ENCODE measurements around the gene SDK1.
"Not testable (repeated sequence)": the region's sequence is repeated elsewhere in the genome, so short reads cannot be mapped to it uniquely, and the experiment has no call there.

SDK1 gene

DNA sequence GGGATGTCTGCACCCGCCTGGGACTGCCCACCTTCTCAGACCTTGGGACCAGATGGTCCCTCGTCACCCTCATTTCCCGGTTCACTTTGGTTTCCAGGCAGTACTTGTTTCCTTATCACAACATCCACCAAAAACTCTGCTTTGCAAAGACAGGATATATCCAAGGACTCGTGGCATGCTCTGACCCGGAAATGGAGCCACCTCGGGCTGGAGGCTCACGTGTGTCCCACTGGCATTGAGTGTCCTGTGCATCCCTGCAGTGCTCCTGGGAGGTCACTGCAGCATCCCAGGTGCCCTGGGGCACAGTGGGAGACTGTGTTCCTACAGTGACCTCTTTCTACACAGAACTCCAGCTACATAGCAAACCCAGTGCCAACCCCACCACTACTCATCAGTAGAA lies 769.2 kb downstream of the SDK1 start:
- DNase-seq (ENCODE audit: low read depth in 2 of 2), result no peak

DNA sequence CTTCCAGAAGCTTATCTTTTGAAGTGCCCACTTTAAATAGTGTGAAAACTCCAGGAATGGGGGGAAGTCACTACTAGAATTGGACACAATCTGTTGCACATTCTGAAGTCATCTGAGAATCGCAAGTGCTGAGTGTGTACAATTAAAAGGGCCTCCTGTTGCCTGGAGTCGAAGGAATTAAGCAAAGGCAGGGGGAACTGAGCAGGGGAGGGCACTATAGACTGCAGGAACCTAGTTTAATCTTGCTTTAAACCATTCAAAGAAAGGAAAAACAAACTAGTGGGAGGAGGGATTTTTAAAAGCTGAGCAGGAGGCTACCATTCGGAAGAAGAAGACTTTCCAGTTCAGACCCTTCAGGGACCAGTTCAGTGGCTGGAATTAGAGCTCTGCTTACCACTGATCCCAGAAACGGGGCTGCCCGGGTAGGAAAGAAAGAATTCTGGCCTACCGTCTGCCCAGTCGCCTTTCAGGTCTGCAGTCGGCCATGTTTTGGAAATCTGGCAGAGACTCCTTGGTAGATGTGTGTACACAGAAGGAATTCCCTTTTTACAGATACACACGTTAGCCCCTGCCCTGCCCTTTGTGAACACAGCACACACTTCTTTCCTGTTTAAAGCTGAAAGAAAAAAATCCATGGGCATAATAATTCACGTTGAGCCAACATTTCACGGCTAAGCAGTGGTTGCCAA lies 770.5 kb downstream of the SDK1 start:
- DNase-seq (ENCODE audit: low read depth in 2 of 2), result no peak

DNA sequence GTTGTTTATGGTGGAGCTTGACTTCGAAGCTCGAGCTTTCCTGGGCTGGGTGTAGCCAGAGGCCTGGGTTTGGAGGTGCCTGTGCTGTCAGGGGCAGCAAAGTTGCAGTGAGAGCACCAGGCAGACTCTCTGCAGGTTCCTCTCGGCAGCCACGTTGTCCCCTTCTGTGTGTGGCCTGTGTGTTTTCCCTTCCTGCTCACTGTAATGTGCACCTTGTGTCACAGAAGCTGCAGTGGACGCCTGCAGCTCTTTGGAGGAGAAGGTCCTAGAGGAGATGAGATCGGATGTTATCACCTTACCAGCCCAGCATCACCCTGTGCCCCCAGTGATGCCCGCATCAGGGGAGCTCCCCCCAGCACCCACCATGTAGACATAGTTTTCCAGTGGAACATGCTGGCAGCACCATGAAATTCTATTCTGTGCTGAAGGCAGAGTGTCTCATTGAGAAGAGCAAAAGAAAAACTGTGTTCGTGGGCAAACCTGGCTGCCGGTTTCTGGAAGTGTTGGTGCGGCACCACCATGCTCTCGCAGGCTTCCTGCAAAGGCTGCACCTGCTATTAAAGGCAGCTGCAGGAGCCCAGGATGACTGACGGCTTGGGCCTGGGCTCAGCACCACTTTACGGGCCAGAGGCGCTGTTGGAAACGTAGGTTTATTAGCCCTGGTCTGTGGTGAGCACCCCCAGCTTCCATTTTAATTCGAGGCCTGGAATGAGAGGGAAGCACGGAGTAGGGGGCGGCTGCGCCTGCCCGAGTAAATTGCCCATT lies 771.3 kb downstream of the SDK1 start:
- no peak for DNase-seq (ENCODE audit: low read depth in 2 of 2)

- no peak for DNase-seq (ENCODE audit: low read depth in 2 of 2)
Measured at GRCh38 chr7:4073052-4073451, 772.0 kb downstream of the SDK1 start.

- DNase-seq (ENCODE audit: low read depth in 2 of 2), result no peak
Measured at GRCh38 chr7:4073750-4074149, 772.7 kb downstream of the SDK1 start.

DNA sequence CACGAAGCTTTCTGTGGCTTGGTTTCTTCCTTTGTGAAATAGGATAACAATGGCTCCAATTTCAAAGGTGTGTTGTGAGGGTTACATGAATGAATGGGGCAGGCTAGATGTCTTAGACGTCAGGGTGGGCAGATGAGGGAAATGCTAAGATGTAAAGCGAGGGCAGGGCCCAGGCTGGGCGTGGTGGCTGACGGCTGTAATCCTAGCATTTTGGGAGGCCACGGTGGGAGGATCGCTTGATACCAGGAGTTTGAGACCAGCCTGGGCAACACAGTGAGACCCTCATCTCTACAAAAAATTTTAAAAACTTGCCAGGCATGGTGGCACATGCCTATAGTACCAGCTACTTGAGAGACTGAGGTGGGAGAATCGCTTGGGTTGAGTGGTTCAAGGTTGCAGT lies 773.4 kb downstream of the SDK1 start:
- no peak for DNase-seq (ENCODE audit: low read depth in 2 of 2)

- DNase-seq (ENCODE audit: low read depth in 2 of 2), result no peak
Measured at GRCh38 chr7:4074994-4075393, 773.9 kb downstream of the SDK1 start.

- DNase-seq (ENCODE audit: low read depth in 2 of 2), result no peak
Measured at GRCh38 chr7:4076701-4077294, 775.7 kb downstream of the SDK1 start.

DNA sequence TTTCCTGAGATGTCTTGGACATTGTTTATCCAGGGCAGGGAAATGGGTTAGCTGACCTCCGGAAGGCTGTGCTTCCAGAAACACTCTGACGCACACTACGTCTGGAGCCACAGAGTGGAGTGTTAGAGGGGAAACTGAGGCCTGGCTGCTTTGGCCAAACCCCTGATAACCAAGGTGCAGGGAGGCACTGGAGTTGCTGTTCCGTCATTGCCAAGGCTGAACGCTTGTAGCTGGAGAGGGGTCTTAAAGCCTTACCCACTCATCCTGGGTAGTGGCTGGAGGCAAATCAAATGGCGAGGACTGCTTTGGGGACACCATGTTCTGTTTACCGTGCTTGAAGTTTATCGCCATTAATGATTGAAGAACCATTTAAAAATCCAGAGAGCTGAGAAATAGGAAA lies 776.9 kb downstream of the SDK1 start:
- DNase-seq (ENCODE audit: low read depth in 2 of 2), result no peak

DNA sequence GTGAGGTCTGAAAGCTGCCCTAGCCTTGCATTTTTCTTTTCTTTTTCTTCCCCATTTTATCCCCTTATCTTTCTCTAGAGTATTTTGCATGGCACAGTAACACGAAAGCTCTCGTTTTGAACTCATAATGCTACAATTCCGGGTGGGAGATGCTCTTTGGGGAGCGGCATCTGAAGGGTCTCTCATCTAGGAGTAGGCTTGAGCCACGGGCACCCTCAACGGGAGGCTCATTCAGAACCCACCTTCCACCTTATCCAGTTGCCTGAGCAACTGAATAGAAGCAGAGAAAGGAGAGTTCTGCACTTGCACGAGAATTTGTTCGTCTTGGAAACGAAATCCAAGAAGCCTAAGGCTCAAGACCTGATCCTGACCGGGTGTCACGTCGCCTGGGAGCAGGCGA lies 777.5 kb downstream of the SDK1 start:
- no peak for DNase-seq (ENCODE audit: low read depth in 2 of 2)

DNA sequence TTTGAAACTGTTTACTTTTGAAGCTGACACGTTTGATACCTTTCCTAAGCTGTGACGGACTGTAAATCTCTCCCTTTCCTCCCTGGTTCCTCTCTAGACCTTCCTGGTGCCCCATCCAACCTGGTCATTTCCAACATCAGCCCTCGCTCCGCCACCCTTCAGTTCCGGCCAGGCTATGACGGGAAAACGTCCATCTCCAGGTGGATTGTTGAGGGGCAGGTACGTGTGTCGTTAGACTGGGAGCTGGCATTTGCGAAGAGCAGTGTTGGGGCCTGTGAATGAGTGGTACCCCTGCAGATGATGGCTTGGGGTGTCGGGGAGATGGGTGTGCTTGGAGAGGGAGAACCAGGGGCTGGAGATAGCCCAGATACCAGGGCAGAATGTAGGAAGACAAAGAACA lies 778.3 kb downstream of the SDK1 start:
- no peak for DNase-seq (ENCODE audit: low read depth in 2 of 2)

- DNase-seq (ENCODE audit: low read depth in 2 of 2), result no peak
Measured at GRCh38 chr7:4079956-4080355, 778.9 kb downstream of the SDK1 start.

DNA sequence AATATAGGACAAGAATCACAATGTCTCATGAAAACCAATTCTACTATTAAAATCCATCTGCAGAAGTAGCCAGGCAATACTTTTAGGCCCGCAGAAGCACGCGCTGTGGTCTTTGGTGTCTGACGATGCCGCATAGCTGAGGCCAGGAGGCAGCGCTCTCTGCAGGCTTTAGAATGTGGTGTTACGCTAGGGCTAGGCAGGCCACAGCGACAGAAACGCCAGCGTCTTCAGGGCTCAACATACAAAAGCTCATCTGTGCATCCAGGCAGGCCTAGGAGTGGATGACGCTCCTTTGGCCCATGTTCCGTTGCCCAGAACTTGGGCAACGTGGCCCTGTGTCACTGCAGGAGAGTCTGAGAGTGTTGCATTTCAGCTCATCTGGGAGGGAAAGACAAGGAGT lies 779.9 kb downstream of the SDK1 start:
- DNase-seq (ENCODE audit: low read depth in 2 of 2), result no peak

DNA sequence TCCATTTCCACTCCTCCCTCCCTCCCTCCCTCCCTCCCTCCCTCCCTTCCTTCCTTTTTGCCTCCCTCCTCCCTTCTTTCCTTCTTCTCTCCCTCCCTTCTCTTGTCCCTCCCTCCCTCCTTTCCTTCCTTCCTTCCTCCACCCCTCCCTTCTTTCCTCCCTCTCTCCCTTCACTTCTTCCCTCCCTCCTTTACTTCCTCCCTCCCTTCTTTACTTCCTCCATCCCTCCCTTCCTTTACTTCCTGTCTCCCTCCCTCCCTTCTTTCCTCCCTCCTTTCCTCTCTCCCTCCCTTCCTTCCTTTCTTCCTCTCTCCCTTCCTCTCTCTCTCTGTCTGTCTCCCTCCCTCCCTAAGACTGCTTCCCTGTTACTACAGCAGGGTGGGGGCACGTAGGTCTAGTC lies 782.5 kb downstream of the SDK1 start:
- DNase-seq (ENCODE audit: low read depth in 2 of 2), result no peak

DNA sequence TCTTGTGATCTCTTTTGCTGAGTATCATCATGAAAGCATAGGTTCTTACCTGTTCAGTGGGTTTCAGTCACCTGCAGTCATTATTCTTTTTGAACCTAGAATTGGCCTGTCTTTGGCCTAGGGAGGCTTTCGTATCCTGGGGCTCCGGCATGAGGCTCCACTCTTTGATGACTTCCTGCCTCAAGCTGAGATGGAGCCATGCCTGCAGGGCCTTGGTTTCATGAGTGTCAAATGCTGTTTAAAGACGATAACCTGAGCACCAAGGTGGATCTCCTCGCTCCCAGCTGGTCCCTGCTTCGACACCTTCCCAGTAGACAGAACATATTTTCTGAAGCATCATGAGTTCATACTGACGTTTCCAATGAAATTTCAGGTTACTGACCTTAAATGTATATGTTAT lies 783.2 kb downstream of the SDK1 start:
- DNase-seq (ENCODE audit: low read depth in 2 of 2), result no peak

- no peak for DNase-seq (ENCODE audit: low read depth in 2 of 2)
Measured at GRCh38 chr7:4085937-4086691, 785.1 kb downstream of the SDK1 start.

DNA sequence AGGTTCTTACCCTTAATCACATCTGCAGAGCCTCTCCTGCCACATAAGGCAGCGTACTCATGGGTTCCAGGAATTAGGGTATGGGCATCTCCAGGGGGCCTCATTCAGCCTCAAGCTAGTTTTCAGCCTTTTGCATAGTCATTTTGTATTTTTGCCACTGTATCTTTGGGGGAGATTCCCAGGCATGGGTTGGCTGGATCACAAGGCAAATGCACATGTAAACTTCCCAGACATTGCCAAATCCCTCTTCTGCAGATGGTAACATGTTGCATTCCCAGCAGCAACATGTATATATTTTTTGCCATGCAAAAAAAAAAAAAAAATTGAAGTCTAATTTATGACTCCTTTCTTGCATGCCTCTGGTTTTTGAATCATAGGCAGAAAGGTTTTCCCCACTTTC lies 785.7 kb downstream of the SDK1 start:
- no peak for DNase-seq (ENCODE audit: low read depth in 2 of 2)

GRCh38 chr7:4091767-4092166 lies 790.7 kb downstream of the SDK1 start:
- DNase-seq (ENCODE audit: low read depth in 2 of 2), result no peak

DNA sequence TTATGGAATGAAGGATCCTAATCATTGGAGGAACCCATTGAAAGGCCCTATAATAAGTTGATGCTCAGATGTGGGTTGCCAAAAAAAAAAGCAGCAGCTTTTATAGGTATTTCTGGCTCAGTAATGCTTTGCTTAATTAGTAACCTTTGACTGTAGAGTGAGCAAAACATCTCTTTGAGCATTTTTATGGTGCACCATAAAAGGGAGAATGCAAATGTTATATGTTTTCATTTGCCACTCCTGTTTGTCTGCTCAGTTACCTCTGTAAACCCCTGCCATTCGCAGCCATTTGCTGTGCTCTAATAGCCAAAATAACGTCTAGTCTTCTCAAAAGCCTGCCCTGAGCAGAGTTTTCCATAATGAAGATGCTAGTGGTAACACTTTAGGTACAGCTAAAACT lies 792.0 kb downstream of the SDK1 start:
- DNase-seq (ENCODE audit: low read depth in 2 of 2), result no peak

DNA sequence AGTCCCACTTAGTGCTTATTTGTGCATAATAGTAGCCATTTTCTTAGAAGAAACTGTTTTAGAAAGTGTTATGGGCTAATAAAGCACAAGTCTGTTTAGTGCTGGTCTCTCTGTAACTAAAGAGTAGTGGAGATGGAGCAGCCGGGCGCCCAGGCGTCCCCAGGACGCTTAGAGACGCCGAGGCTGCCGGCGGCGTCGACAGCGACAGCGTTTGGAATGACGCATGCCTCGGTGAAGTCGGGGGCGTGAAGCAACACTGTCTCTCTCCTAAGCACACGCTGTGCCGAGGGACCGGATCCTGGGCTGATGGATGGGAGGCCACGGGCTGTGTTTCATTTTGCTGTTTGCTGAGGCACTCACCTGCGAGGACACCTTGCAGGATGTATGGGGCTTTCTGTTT lies 792.4 kb downstream of the SDK1 start:
- DNase-seq (ENCODE audit: low read depth in 2 of 2), result no peak

GRCh38 chr7:4094158-4094557 lies 793.1 kb downstream of the SDK1 start:
- DNase-seq (ENCODE audit: low read depth in 2 of 2), result not testable (repeated sequence)

DNA sequence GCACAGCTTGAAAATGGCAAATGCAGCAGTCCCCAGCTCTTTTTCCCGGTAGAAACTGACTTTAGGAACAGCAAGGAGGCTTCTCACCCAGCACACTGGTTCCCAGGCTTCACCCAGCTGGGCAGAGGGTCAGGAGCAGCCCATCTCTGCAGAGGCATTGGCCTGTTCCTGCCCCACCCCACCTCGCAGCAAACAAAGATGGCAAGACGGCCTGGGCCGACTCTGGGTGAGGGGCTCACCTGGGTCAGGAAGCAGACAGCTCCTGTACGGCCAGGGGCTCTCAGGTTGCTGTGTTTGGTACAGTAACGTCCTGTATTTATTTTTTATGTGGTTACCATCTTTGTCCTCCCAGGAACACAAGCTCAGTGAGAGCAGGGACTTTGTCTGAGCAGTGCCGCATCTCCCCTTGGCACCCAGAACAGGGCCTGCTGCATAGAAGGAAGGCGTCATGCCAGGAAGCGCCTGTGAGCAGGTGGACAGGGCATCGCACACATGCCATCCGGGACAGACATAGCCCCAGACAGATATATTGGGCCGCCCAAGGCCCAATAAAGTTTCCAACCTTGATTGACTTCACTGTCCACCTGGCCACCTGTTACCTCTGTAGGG lies 796.1 kb downstream of the SDK1 start:
- DNase-seq (ENCODE audit: low read depth in 2 of 2), result no peak
